ENCODE data around the gene CFB. TPM values are rescaled to one million over a fixed set of nuclear protein-coding genes. Genes with fewer than 3 reads are reported as not detected.

CFB gene
- total RNA-seq, 1 donor from 2014 or later: not detected

DNA sequence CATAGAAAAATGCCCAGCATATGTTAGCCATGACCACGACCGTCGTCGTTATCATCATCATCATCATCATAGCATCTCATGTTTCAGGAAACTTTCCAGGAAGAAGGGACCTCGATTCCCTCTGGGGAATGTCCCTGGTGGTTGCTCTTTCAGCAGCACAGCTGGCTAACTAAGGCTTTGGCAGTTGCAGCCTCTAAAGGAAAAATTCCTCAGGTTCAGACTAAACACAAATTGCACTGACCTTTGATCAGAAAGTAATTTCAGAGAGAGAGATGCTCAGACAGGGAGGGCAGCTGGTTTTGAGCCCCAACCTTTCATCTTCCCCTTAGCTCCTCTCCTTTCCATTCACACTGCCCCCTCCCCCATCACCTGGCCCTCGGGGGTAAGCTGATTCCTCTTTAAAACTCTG, 5.6 kb upstream of the CFB start:
- no peak overlapping the region for H3K9ac ChIP-seq

DNA sequence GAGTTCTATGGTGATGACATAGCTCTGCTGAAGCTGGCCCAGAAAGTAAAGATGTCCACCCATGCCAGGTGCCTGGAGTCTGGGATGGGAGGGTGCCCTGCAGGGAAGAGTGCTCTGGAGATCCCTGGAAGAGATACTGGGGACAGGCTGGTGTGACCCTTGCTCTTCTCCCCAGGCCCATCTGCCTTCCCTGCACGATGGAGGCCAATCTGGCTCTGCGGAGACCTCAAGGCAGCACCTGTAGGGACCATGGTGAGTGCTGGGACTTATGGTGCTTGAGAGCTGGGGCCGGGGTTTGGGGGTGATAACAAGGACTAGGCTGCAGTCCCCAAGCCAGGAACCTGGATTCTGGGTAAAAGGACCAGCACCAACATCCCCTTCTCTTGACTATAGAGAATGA, 2.2 kb upstream of the CFB start:
- no peak overlapping the region for H3K4me2 ChIP-seq
- H3K27me3 ChIP-seq: peaks cover 17% of the 10 kb centered on the region
- Mint-ChIP-seq H3K27me3 (ENCODE audit: insufficient read depth, low read depth) (peaks cover 21% of the 10 kb centered on the region), H3K36me3 (no peaks in the 10 kb centered on the region), H3K27ac (no peak overlapping the region), H3K4me3 (no peak overlapping the region), H3K4me1 (peaks cover 17% of the 10 kb centered on the region), H3K9me3 (no peaks in the 10 kb centered on the region)
- H3K36me3 ChIP-seq: no peaks in the 10 kb centered on the region
- peaks cover 4% of the 10 kb centered on the region for H3K4me1 ChIP-seq
- no peak for DNase-seq (ENCODE audit: low spot score)
- no peak overlapping the region for H3K27ac ChIP-seq
- no peaks in the 10 kb centered on the region for H3K79me2 ChIP-seq (ENCODE audit: low read depth)
- H3K9ac ChIP-seq: no peak overlapping the region
- TF ChIP-seq EZH2phosphoT487 (IDR thresholded peaks at IDR 0.05) (no peak), EZH2 (IDR thresholded peaks at IDR 0.05) (no peak)
- TF ChIP-seq, protein P1, sequence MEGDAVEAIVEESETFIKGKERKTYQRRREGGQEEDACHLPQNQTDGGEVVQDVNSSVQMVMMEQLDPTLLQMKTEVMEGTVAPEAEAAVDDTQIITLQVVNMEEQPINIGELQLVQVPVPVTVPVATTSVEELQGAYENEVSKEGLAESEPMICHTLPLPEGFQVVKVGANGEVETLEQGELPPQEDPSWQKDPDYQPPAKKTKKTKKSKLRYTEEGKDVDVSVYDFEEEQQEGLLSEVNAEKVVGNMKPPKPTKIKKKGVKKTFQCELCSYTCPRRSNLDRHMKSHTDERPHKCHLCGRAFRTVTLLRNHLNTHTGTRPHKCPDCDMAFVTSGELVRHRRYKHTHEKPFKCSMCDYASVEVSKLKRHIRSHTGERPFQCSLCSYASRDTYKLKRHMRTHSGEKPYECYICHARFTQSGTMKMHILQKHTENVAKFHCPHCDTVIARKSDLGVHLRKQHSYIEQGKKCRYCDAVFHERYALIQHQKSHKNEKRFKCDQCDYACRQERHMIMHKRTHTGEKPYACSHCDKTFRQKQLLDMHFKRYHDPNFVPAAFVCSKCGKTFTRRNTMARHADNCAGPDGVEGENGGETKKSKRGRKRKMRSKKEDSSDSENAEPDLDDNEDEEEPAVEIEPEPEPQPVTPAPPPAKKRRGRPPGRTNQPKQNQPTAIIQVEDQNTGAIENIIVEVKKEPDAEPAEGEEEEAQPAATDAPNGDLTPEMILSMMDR (IDR thresholded peaks at IDR 0.05): no peak
- H3K9me3 ChIP-seq (ENCODE audit: low read depth): no peaks in the 10 kb centered on the region
- H4K20me1 ChIP-seq (ENCODE audit: low read depth): no peaks in the 10 kb centered on the region
- no peak overlapping the region for H3K4me3 ChIP-seq
- H3F3A ChIP-seq (ENCODE audit: low read depth): no peaks in the 10 kb centered on the region
- no peak overlapping the region for H2AFZ ChIP-seq (replicated peaks)

More for the DNA sequence above, 5.6 kb upstream of the CFB start:
- Mint-ChIP-seq H3K4me3 (no peak overlapping the region), H3K27me3 (ENCODE audit: insufficient read depth, low read depth) (peaks cover 16% of the 10 kb centered on the region), H3K9me3 (no peaks in the 10 kb centered on the region), H3K36me3 (no peaks in the 10 kb centered on the region), H3K27ac (no peak overlapping the region), H3K4me1 (peaks cover 11% of the 10 kb centered on the region)
- no peak overlapping the region for H3K27ac ChIP-seq
- no peak for DNase-seq (ENCODE audit: low spot score)
- peaks cover 4% of the 10 kb centered on the region for H3K4me1 ChIP-seq
- TF ChIP-seq, protein P1 (IDR thresholded peaks at IDR 0.05): no peak
- TF ChIP-seq EZH2 (IDR thresholded peaks at IDR 0.05) (no peak), EZH2phosphoT487 (IDR thresholded peaks at IDR 0.05) (no peak)
- no peaks in the 10 kb centered on the region for H3K79me2 ChIP-seq (ENCODE audit: low read depth)
- H3K27me3 ChIP-seq: peaks cover 6% of the 10 kb centered on the region
- H3K4me3 ChIP-seq: no peak overlapping the region
- H4K20me1 ChIP-seq (ENCODE audit: low read depth): no peaks in the 10 kb centered on the region
- no peak overlapping the region for H3K4me2 ChIP-seq
- no peaks in the 10 kb centered on the region for H3F3A ChIP-seq (ENCODE audit: low read depth)
- H3K36me3 ChIP-seq: no peaks in the 10 kb centered on the region
- peak overlapping the region; percentile 88 for H2AFZ ChIP-seq (replicated peaks)
- H3K9me3 ChIP-seq (ENCODE audit: low read depth): no peaks in the 10 kb centered on the region

DNA sequence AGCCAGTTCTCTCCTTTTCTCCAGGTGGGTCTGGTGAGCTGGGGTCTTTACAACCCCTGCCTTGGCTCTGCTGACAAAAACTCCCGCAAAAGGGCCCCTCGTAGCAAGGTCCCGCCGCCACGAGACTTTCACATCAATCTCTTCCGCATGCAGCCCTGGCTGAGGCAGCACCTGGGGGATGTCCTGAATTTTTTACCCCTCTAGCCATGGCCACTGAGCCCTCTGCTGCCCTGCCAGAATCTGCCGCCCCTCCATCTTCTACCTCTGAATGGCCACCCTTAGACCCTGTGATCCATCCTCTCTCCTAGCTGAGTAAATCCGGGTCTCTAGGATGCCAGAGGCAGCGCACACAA, 765 bp upstream of the CFB start:
- Histone ChIP-seq H2AFZ (replicated peaks) (peak overlapping the region; percentile 36), H3K9ac (no peak overlapping the region), H3K27me3 (peaks cover 17% of the 10 kb centered on the region), H3K79me2 (ENCODE audit: low read depth) (no peaks in the 10 kb centered on the region), H3K4me1 (peaks cover 4% of the 10 kb centered on the region), H3K9me3 (ENCODE audit: low read depth) (no peaks in the 10 kb centered on the region), H4K20me1 (ENCODE audit: low read depth) (no peaks in the 10 kb centered on the region), H3K27ac (no peak overlapping the region), H3K4me2 (no peak overlapping the region), H3K4me3 (no peak overlapping the region), H3K36me3 (no peaks in the 10 kb centered on the region), H3F3A (ENCODE audit: low read depth) (no peaks in the 10 kb centered on the region)
- Mint-ChIP-seq H3K9me3 (no peaks in the 10 kb centered on the region), H3K27me3 (ENCODE audit: insufficient read depth, low read depth) (peaks cover 21% of the 10 kb centered on the region), H3K4me1 (peaks cover 18% of the 10 kb centered on the region), H3K27ac (no peak overlapping the region), H3K36me3 (peaks cover 2% of the 10 kb centered on the region), H3K4me3 (no peak overlapping the region)
- TF ChIP-seq, protein P1 (IDR thresholded peaks at IDR 0.05): no peak
- TF ChIP-seq EZH2phosphoT487 (IDR thresholded peaks at IDR 0.05) (no peak), EZH2 (IDR thresholded peaks at IDR 0.05) (no peak)
- DNase-seq (ENCODE audit: low spot score): no peak
